GM12891 (cell line): ENCODE data around the gene GFRA1.

ENCODE experiments used
- DNase-seq: peaks from one replicate; pipeline ENCODE4 v3.0.0; 2011; ENCODE audit warnings: low spot score; ENCODE audit not compliant: insufficient read length
- FAIRE-seq: peaks from 2 replicates; lab custom pipeline; 2011; peaks lifted over from hg19 to GRCh38; lab: Jason Lieb, UNC
- PAX5 ChIP-seq: IDR thresholded peaks from 2 replicates; pipeline ENCODE4 v1.6.1; 2011; ENCODE audit warnings: low read length, moderate library complexity, mild to moderate bottlenecking; ENCODE audit not compliant: insufficient read depth, severe bottlenecking
- POLR2A ChIP-seq: IDR thresholded peaks from 2 replicates; pipeline ENCODE4 v1.6.1; 2011; ENCODE audit warnings: low read depth, low read length, control low read depth
- POLR2AphosphoS5 ChIP-seq: IDR thresholded peaks from 2 replicates; pipeline ENCODE4 v1.6.1; 2011; ENCODE audit warnings: low read depth, low read length, control low read depth
- POU2F2 ChIP-seq: IDR thresholded peaks from 2 replicates; pipeline ENCODE4 v1.6.1; 2011; ENCODE audit warnings: low read depth, mild to moderate bottlenecking, control low read depth, low read length, moderate library complexity
- SPI1 ChIP-seq: IDR thresholded peaks from 2 replicates; pipeline ENCODE4 v1.6.1; 2011; ENCODE audit warnings: low read depth, low read length, control low read depth
- TAF1 ChIP-seq: IDR thresholded peaks from 2 replicates; pipeline ENCODE4 v1.6.1; 2011; ENCODE audit warnings: low read depth, low read length, control low read depth

Gene GFRA1

GRCh38 chr10:116099023-116099420 lies 174.0 kb downstream of the GFRA1 start:
- TF ChIP-seq TAF1 (no peak), POLR2A (no peak)
- FAIRE-seq: no peak

DNA sequence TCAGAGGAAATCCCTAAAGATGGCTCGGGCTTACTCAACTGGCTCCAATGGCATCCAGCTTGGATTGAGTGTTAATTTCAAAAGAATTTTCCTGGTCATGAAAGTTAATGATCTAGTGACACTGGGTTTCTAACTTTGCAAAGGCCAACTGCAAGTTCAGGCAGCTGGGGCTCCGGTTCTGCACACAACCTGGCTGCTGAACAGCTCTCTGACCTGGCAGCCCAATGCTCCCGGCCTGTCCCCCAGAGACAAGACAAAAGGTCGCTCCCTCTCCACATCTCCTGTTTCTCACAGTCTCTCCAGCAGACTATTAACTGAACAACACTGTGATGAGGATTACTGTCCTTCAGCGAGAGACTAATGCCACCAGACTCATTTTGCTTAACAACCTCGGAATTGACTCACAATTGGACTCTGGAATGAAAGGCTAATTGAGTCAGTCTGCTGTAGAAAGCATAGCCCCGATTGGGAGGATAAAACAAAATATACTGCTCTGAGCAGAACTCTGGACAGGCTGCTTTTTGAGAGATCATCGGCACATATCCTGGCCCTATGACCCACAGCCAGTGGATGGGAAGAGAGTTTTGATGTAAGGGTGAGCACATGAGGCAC lies 174.5 kb downstream of the GFRA1 start:
- FAIRE-seq (no peak), DNase-seq (no peak)
- TF ChIP-seq POU2F2: no peak

More at GRCh38 chr10:116099023-116099420, 174.0 kb downstream of the GFRA1 start:
- no peak for DNase-seq

DNA sequence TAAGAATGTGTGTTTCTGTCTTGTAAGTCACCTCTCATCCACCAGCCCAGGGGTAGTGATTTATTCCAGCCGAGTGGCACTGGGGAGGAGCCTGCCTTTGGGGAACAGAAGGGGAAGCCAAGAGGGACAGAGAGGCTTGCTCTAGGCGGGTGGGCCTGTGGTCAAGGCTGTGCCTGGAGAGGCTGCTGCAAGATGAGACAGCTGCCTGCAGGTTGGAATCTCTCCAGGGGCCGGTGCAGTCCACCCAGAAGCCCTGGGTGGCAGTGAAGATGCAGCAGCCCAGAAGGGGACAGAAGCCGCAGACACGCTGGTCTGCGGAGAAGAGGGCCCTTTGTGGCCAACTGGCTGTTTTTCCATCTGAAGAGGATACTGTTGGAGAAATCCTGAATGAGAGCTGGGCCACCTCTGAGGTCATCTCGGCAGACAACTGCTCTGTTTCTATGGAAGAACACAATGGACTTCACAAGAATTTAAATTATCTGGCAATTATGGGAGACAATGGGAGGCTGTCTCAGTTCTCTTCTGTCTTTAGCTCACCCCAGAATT lies 175.7 kb downstream of the GFRA1 start:
- DNase-seq (no peak), FAIRE-seq (no peak)
- TF ChIP-seq SPI1 (no peak), TAF1 (no peak), PAX5 (no peak), POLR2A (no peak), POU2F2 (no peak), POLR2AphosphoS5 (no peak)

DNA sequence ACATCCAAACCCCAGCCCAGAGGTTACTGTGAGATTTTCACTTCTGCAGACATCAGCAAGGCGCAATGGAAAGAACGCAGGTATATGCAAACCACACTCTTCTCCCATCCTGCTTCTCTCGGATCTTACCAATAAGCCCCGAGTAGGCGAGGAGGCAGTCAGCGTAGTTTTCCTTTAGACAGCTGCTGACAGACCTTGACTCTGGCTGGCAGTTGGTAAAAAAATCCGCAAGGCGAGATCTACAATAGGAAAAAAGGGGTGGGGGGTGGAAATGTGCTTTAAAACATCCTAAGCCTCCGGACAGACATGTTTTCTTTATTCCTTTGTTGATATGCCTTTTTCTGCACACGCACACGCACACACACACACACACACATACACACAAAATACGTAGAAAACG lies 176.5 kb downstream of the GFRA1 start:
- no peak for FAIRE-seq
- DNase-seq: no peak
- TF ChIP-seq TAF1: no peak
- no peak for TF ChIP-seq POLR2A
- TF ChIP-seq POLR2AphosphoS5: no peak
- TF ChIP-seq SPI1: no peak
- TF ChIP-seq POU2F2: no peak
- no peak for TF ChIP-seq PAX5

GRCh38 chr10:116094356-116094755 lies 178.7 kb downstream of the GFRA1 start:
- no peak for TF ChIP-seq POLR2AphosphoS5
- no peak for TF ChIP-seq POU2F2
- TF ChIP-seq POLR2A: no peak
- TF ChIP-seq SPI1: no peak
- no peak for TF ChIP-seq PAX5
- no peak for TF ChIP-seq TAF1
- FAIRE-seq: no peak
- no peak for DNase-seq

GRCh38 chr10:116093031-116093430 lies 180.0 kb downstream of the GFRA1 start:
- TF ChIP-seq POLR2AphosphoS5 (no peak), PAX5 (no peak), POU2F2 (no peak), SPI1 (no peak), POLR2A (no peak), TAF1 (no peak)

DNA sequence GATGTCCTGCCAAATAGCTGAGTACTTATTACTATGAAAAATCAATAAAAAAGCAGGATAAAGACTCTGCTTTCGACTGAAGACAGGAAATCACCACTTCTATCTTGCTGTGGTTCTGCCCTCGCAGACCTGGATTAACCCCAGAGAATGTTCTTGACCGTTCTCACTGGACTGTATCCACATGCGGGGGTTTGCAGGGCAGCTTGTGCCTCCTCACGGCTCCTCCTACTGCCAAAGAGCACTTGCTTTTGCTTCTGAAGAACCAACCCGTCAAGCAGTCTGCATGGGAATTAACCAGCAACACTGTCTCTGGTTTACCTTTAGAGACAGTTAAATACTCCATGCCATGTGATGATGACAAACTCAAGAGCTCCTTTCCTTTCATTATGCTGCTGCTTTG lies 184.0 kb downstream of the GFRA1 start:
- FAIRE-seq: no peak
- DNase-seq: no peak
- TF ChIP-seq POU2F2: no peak
- TF ChIP-seq SPI1: no peak
- TF ChIP-seq PAX5: no peak
- no peak for TF ChIP-seq POLR2A
- no peak for TF ChIP-seq TAF1
- TF ChIP-seq POLR2AphosphoS5: no peak

More at GRCh38 chr10:116093031-116093430, 180.0 kb downstream of the GFRA1 start:
- no peak for FAIRE-seq
- no peak for DNase-seq

DNA sequence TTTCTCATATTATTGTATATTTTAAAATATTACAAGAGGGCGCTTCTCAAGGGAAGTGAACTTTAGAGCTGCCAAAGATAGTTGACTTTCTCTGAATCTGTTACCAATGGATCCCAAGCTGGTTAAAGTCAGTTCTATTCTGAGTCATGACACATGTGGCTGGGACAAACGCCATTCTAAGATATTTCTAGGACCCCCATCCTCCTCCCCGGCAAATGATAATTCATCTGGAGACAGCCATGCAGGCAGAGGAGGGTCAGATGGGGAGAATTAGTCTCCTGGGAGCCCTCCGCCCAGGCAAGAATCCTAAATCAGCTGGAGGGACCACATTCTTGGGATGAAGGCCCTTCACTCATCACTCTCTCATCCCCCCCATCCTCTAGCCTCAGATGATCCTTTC lies 187.7 kb downstream of the GFRA1 start:
- DNase-seq (no peak), FAIRE-seq (no peak)
- TF ChIP-seq PAX5 (no peak), SPI1 (no peak), POLR2AphosphoS5 (no peak), POU2F2 (no peak), TAF1 (no peak), POLR2A (no peak)

DNA sequence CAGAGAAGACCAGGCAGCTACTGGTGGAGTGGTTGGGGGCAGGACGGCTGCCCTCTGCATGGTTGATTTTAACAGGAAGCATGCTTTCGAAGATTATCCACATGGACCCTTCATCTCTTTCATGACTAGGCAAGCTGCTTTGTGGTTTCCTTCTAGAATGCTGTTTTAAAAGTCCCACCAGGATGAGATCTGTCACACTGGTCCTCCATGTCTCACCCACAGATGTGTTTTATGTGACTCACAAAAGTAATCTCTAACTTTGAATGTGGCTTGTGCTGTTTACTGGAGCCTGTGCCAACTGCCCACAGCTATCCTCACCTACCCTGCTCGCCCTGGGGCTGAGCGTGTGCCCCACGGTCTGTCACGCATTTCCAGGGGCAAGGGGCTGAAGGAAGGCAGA lies 188.8 kb downstream of the GFRA1 start:
- no peak for DNase-seq
- FAIRE-seq: no peak
- TF ChIP-seq POLR2A: no peak
- no peak for TF ChIP-seq PAX5
- TF ChIP-seq POU2F2: no peak
- no peak for TF ChIP-seq POLR2AphosphoS5
- TF ChIP-seq TAF1: no peak
- no peak for TF ChIP-seq SPI1

DNA sequence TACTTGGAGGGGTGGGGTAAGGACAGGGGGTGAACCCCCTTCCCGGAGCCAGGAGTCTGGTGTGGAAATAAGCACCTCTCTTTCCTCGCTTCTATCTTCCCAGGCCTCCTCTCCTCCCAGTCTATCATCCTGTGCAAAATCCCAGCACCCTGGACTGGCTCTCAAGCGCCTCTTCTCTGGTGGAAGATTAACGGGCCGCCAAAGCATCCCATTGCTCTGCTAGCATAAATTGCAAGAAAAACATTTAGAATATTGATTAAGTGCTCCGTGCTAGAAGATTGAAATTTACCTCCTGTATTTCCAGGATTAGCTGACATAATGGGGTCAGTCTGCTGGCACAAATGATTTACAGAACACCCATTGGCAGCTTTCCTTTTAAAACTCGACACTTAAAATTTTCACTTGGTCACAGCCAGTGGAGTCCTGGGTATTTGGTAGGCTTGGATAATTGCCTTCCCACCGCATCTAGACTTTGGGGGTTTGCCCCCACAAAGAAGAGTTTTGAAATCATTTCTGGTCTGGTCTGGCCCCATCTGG lies 189.7 kb downstream of the GFRA1 start:
- TF ChIP-seq POLR2A: no peak
- TF ChIP-seq SPI1: no peak
- no peak for TF ChIP-seq POLR2AphosphoS5
- TF ChIP-seq TAF1: no peak
- no peak for TF ChIP-seq POU2F2
- TF ChIP-seq PAX5: no peak
- no peak for DNase-seq
- FAIRE-seq: no peak
